Suprapubic skin (tissue), 4 donors: ENCODE results near the gene CDKN2A.

Experiments used
- CTCF ChIP-seq, 2 donors: fragments of 200-600 bp in 1 of 2; fragments of 450-650 bp in 1 of 2; sonication (generic) in 1 of 2; IDR thresholded peaks; one replicate each; pipeline ENCODE4 v1.5.1; 2016 to 2019; ENCODE audit warnings: antibody characterized with exemption in 2 of 2, mild to moderate bottlenecking in 1 of 2, moderate library complexity in 1 of 2
- EP300 ChIP-seq: sonication (generic); formaldehyde crosslinking; IDR thresholded peaks from one replicate; pipeline ENCODE4 v1.6.1; 2017; ENCODE audit warnings: antibody characterized with exemption
- POLR2AphosphoS5 ChIP-seq, 3 donors: sonication (generic); formaldehyde crosslinking; IDR thresholded peaks; one replicate each; pipeline ENCODE4 v1.6.1; 2017; ENCODE audit warnings: antibody characterized with exemption in 3 of 3

GRCh38 chr9:21998026-21998425, 3.8 kb upstream of the CDKN2A start:
- TF ChIP-seq CTCF (IDR thresholded peaks at IDR 0.05) (no peak), POLR2AphosphoS5 (IDR thresholded peaks at IDR 0.05) (no peak), EP300 (no peak)
